CD14-positive monocyte (primary cell): ENCODE results near the gene PIEZO2. TPM values are rescaled to one million over a fixed set of nuclear protein-coding genes. Genes with fewer than 3 reads are reported as not detected.

ENCODE experiments used
- DNase-seq, 3 donors: peaks; one replicate each; pipeline ENCODE4 v3.0.0-alpha.2; 2011 to 2022
- H2AFZ ChIP-seq: 2 replicates; pipeline ENCODE4 v1.6.0; 2012; ENCODE audit warnings: mild to moderate bottlenecking, low read depth, low read length, inconsistent platforms; ENCODE audit not compliant: insufficient read depth, poor library complexity, severe bottlenecking
- H3K27ac ChIP-seq, 2 donors: 1 replicate in 1 of 2; 2 replicates in 1 of 2; pipeline ENCODE4 v1.5.1; 2012 to 2013; ENCODE audit warnings: low read length in 2 of 2, control low read depth in 1 of 2, inconsistent platforms in 1 of 2, low read depth in 1 of 2, mild to moderate bottlenecking in 1 of 2
- H3K27me3 ChIP-seq, 2 donors: one replicate each; pipeline versions ENCODE4 v1.6.0 to v1.6.1; 2011 to 2013; ENCODE audit warnings: low read length in 2 of 2; ENCODE audit not compliant: control insufficient read depth in 2 of 2, insufficient read depth in 2 of 2
- H3K36me3 ChIP-seq, 2 donors: replicated peaks in 1 of 2; 1 replicate in 1 of 2; 2 replicates in 1 of 2; pipeline versions ENCODE4 v1.5.1 to v1.6.1; 2012 to 2013; ENCODE audit warnings: low read length in 2 of 2, control low read depth in 1 of 2, inconsistent platforms in 1 of 2, mild to moderate bottlenecking in 1 of 2; ENCODE audit not compliant: insufficient read depth in 2 of 2, control insufficient read depth in 1 of 2
- H3K4me1 ChIP-seq, 2 donors: 1 replicate in 1 of 2; 2 replicates in 1 of 2; pipeline versions ENCODE4 v1.5.1 to v1.6.1; 2012 to 2013; ENCODE audit warnings: low read length in 2 of 2, control low read depth in 1 of 2, inconsistent platforms in 1 of 2, mild to moderate bottlenecking in 1 of 2, moderate library complexity in 1 of 2; ENCODE audit not compliant: insufficient read depth in 2 of 2, control insufficient read depth in 1 of 2
- H3K4me2 ChIP-seq: replicated peaks from 2 replicates; pipeline ENCODE3; 2012; ENCODE audit warnings: low read length, moderate library complexity, mild to moderate bottlenecking; ENCODE audit not compliant: poor library complexity, severe bottlenecking; ENCODE audit errors: extremely low read depth
- H3K4me3 ChIP-seq, 3 experiments: fragments of 200-600 bp in 1 of 3; sonication (generic) in 1 of 3; replicated peaks in 1 of 3; 1 replicate in 2 of 3; 2 replicates in 1 of 3; pipeline ENCODE4 v1.5.1; 2011 to 2013; ENCODE audit warnings: low read length in 3 of 3, mild to moderate bottlenecking in 3 of 3, control low read depth in 2 of 3, low read depth in 2 of 3, inconsistent platforms in 1 of 3, moderate library complexity in 1 of 3
- H3K79me2 ChIP-seq: 2 replicates; pipeline ENCODE4 v1.6.0; 2012; ENCODE audit warnings: mild to moderate bottlenecking, control low read depth, inconsistent platforms, low read length, moderate library complexity; ENCODE audit not compliant: insufficient read depth
- H3K9ac ChIP-seq: 2 replicates; pipeline ENCODE4 v1.6.0; 2017; ENCODE audit warnings: low read length, mild to moderate bottlenecking; ENCODE audit not compliant: insufficient read depth, poor library complexity, severe bottlenecking
- H3K9me3 ChIP-seq, 2 donors: replicated peaks in 1 of 2; 1 replicate in 1 of 2; 2 replicates in 1 of 2; pipeline versions ENCODE4 v1.5.1 to v1.6.1; 2012 to 2013; ENCODE audit warnings: low read length in 2 of 2, control low read depth in 1 of 2; ENCODE audit not compliant: control insufficient read depth in 1 of 2, insufficient read depth in 1 of 2
- H4K20me1 ChIP-seq: 2 replicates; pipeline ENCODE4 v1.6.0; 2012; ENCODE audit warnings: mild to moderate bottlenecking, low read length, control low read depth, moderate library complexity; ENCODE audit not compliant: insufficient read depth
- H3K27ac Mint-ChIP-seq, 7 donors: one replicate each; pipeline ENCODE4 v1.8.0; 2020; ENCODE audit warnings: mild to moderate bottlenecking in 7 of 7, mixed read lengths in 7 of 7, moderate library complexity in 6 of 7, inconsistent platforms in 2 of 7
- H3K27me3 Mint-ChIP-seq, 3 donors: one replicate each; pipeline ENCODE4 v1.8.0; 2021 to 2022; ENCODE audit warnings: low read depth in 3 of 3, mild to moderate bottlenecking in 3 of 3, mixed read lengths in 3 of 3, moderate library complexity in 3 of 3, inconsistent platforms in 1 of 3
- H3K36me3 Mint-ChIP-seq, 2 donors: one replicate each; pipeline ENCODE4 v1.8.0; 2020; ENCODE audit warnings: mixed read lengths in 2 of 2, inconsistent platforms in 1 of 2, mild to moderate bottlenecking in 1 of 2
- H3K4me1 Mint-ChIP-seq: one replicate; pipeline ENCODE4 v1.8.0; 2020; ENCODE audit warnings: mild to moderate bottlenecking, mixed read lengths
- H3K4me3 Mint-ChIP-seq, 2 donors: one replicate each; pipeline ENCODE4 v1.8.0; 2020; ENCODE audit warnings: mild to moderate bottlenecking in 2 of 2, mixed read lengths in 2 of 2, moderate library complexity in 1 of 2
- H3K9me3 Mint-ChIP-seq, 7 donors: one replicate each; pipeline ENCODE4 v1.8.0; 2020 to 2022; ENCODE audit warnings: mixed read lengths in 7 of 7, mild to moderate bottlenecking in 6 of 7, moderate library complexity in 6 of 7, inconsistent platforms in 2 of 7
- WGBS: methylation state at CpG from one replicate; pipeline ENCODE4 v1.1.5; 2013; ENCODE audit warnings: missing lambda C conversion rate; ENCODE audit not compliant: insufficient coverage; 5-methylcytosine and 5-hydroxymethylcytosine counted together
- intact Hi-C, 2 donors: fragments of 100-400 bp; cut with micrococcal nuclease; formaldehyde crosslinking; loops; one replicate each; pipeline versions ENCODE4 v1.15.0 to v1.15.1; 2023
- polyA plus RNA-seq, 3 donors: library from polyadenylated mRNA; depleted of rRNA in 1 of 3; unstranded in 2 of 3; stranded (reverse) in 1 of 3; fragments of 300-500 nt in 2 of 3; fragments of >200 nt in 1 of 3; fragmentation: Illumina TruSeq in 2 of 3; gene quantifications; 1 replicate in 2 of 3; 2 replicates in 1 of 3; pipeline ENCODE4 v1.2.3, GENCODE V29; 2012 to 2021
- TF ChIP-seq, protein P1 (sequence below): fragments of 200-600 bp; IDR thresholded peaks from one replicate; pipeline ENCODE4 v1.8.0; 2022; ENCODE audit warnings: antibody characterized with exemption, mild to moderate bottlenecking

Gene PIEZO2
- polyA plus RNA-seq, 3 donors: not detected

DNA sequence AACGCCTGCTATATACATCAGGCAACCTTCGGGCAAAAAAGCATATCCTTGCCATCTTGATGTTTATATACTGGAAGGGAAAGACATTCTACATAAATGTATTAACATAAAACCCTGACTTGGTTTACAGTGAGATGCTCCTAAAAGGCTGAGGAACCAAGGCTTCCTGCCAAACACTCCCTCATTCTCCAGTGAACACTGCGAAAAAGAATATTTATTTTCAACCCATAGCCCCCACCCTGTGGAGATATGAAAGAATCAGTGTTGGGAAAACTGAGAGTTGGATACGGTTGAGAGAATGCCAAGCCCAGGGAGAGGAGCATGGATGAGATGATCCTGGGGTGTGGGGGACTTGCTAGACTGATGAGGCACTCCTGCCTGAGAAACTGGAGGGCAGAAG is 94.9 kb downstream of the PIEZO2 start:
- WGBS: 60% methylated on average over 1 of the region's 4 CpGs
- Mint-ChIP-seq H3K9me3 (peaks cover 0 to 7% (median 4%) of the 10 kb centered on the region in 7 donors), H3K36me3 (no peaks in the 10 kb centered on the region), H3K27me3 (no peaks in the 10 kb centered on the region), H3K4me3 (no peak overlapping the region), H3K27ac (no peak overlapping the region), H3K4me1 (no peaks in the 10 kb centered on the region)
- no peak overlapping the region for H2AFZ ChIP-seq
- no peaks in the 10 kb centered on the region for H3K9me3 ChIP-seq
- no peaks in the 10 kb centered on the region for H3K4me1 ChIP-seq
- no peak overlapping the region for H3K4me2 ChIP-seq
- H4K20me1 ChIP-seq: no peaks in the 10 kb centered on the region
- H3K36me3 ChIP-seq: no peaks in the 10 kb centered on the region
- no peak overlapping the region for H3K9ac ChIP-seq
- H3K4me3 ChIP-seq: no peak overlapping the region
- no peaks in the 10 kb centered on the region for H3K27me3 ChIP-seq
- no peak overlapping the region for H3K27ac ChIP-seq
- intact Hi-C loops: no loop called here
- no peak for DNase-seq
- H3K79me2 ChIP-seq: no peaks in the 10 kb centered on the region
- TF ChIP-seq, protein P1, sequence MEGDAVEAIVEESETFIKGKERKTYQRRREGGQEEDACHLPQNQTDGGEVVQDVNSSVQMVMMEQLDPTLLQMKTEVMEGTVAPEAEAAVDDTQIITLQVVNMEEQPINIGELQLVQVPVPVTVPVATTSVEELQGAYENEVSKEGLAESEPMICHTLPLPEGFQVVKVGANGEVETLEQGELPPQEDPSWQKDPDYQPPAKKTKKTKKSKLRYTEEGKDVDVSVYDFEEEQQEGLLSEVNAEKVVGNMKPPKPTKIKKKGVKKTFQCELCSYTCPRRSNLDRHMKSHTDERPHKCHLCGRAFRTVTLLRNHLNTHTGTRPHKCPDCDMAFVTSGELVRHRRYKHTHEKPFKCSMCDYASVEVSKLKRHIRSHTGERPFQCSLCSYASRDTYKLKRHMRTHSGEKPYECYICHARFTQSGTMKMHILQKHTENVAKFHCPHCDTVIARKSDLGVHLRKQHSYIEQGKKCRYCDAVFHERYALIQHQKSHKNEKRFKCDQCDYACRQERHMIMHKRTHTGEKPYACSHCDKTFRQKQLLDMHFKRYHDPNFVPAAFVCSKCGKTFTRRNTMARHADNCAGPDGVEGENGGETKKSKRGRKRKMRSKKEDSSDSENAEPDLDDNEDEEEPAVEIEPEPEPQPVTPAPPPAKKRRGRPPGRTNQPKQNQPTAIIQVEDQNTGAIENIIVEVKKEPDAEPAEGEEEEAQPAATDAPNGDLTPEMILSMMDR: no peak

DNA sequence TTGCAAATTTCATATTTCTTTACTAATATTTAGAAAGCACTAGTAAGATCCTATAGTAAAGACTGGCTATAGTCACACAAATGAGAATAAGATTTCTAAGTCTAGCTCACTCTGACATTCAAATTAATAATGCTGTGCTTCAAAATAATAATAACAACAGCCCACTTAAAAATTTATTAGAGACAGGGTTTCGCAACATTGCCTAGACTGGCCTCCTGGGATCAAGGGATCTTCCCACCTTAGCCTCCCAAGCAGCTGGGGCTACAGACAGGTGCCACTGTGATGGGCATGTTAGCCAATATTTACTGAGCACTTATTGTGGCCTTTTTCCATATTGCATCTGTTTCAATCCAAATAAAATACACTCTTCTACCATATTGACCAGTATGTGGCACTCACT is 96.1 kb downstream of the PIEZO2 start:
- Mint-ChIP-seq H3K36me3 (no peaks in the 10 kb centered on the region), H3K27ac (no peak overlapping the region), H3K4me1 (no peaks in the 10 kb centered on the region), H3K9me3 (peaks cover 0 to 4% (median 0%) of the 10 kb centered on the region in 7 donors), H3K27me3 (no peaks in the 10 kb centered on the region), H3K4me3 (no peak overlapping the region)
- TF ChIP-seq, protein P1: no peak
- no peak for DNase-seq
- Histone ChIP-seq H4K20me1 (no peaks in the 10 kb centered on the region), H3K27ac (no peak overlapping the region), H3K4me3 (no peak overlapping the region), H3K9me3 (no peaks in the 10 kb centered on the region), H3K27me3 (no peaks in the 10 kb centered on the region), H3K9ac (no peak overlapping the region), H3K79me2 (no peaks in the 10 kb centered on the region), H3K4me1 (no peaks in the 10 kb centered on the region), H3K36me3 (no peaks in the 10 kb centered on the region), H3K4me2 (no peak overlapping the region), H2AFZ (no peak overlapping the region)
- WGBS: 100% methylated on average over 1 of the region's 1 CpG
- intact Hi-C loops: no loop called here
